ENCODE data around the gene C10orf67.

Gene C10orf67

DNA sequence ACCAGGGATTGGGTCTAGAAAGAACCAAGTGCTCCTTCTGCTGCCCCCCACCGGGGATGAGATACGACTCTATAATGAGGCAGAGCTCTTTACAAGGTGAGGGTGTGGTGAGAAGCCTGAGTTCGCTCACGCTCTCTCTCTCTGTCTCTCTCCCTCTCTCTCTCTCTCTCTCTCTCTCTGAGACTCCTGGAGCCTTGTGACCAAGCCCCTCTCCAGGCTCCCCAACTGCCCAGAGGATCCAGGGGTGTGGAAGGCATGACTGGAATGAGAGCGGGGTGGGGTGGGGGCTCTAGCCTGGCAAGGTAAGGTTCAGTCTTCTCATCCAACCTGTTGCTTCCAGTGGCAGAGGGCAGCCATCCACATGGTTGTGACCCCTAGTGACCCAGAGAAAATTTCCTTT, 155.6 kb downstream of the C10orf67 start:
- no peak overlapping the region for H3K4me3 ChIP-seq (ENCODE audit: low read length)
- no peaks in the 10 kb centered on the region for H3K4me1 ChIP-seq (ENCODE audit: control insufficient read depth, low read length)
- H3K36me3 ChIP-seq (ENCODE audit: control insufficient read depth, low read length) = no peaks in the 10 kb centered on the region
- H3K9me3 ChIP-seq (ENCODE audit: control insufficient read depth, insufficient read depth, low read length) = no peaks in the 10 kb centered on the region
- no peak overlapping the region for H3K27ac ChIP-seq (ENCODE audit: low read depth, low read length)
- H3K9me2 ChIP-seq (replicated peaks; ENCODE audit: control insufficient read depth, low read length) = no peaks in the 10 kb centered on the region
- H3K27me3 ChIP-seq (ENCODE audit: control insufficient read depth, low read length) = 0 out of 2 replicates have a peak, but pooled peaks cover 2% of the 10 kb centered on the region
- no peaks in the 10 kb centered on the region for H3K79me2 ChIP-seq (ENCODE audit: control insufficient read depth, low read length)
- no peaks in the 10 kb centered on the region for H3F3A ChIP-seq (ENCODE audit: control insufficient read depth, insufficient read depth)
- H4K20me1 ChIP-seq (ENCODE audit: control insufficient read depth, insufficient read depth, low read depth, low read length) = no peaks in the 10 kb centered on the region
- no peak overlapping the region for H3K4me2 ChIP-seq (ENCODE audit: low read length)
- no peak for TF ChIP-seq EZH2phosphoT487 (IDR thresholded peaks at IDR 0.05; ENCODE audit: borderline replicate concordance, low read length)
- TF ChIP-seq, protein P1, sequence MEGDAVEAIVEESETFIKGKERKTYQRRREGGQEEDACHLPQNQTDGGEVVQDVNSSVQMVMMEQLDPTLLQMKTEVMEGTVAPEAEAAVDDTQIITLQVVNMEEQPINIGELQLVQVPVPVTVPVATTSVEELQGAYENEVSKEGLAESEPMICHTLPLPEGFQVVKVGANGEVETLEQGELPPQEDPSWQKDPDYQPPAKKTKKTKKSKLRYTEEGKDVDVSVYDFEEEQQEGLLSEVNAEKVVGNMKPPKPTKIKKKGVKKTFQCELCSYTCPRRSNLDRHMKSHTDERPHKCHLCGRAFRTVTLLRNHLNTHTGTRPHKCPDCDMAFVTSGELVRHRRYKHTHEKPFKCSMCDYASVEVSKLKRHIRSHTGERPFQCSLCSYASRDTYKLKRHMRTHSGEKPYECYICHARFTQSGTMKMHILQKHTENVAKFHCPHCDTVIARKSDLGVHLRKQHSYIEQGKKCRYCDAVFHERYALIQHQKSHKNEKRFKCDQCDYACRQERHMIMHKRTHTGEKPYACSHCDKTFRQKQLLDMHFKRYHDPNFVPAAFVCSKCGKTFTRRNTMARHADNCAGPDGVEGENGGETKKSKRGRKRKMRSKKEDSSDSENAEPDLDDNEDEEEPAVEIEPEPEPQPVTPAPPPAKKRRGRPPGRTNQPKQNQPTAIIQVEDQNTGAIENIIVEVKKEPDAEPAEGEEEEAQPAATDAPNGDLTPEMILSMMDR (IDR thresholded peaks at IDR 0.05; ENCODE audit: low read depth, low read length, poor library complexity, severe bottlenecking) = no peak

DNA sequence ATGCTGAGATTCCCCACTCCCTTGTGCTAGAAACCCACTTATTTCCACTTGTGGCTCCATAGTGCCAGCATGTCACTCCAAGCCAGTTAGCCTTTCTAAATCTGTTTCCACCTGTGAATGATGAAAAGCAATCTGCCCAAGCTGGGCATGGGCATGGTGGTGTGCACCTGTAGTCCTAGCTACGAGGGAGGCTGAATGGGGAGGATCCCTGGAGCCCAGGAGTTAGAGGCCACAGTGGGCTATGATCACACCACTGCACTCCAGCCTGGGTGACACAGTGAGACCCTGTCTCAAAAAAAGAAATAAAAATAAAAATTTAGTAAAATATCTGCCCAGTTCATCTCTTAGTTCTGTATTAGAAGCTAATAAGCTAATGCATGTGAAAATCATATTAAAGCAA, 157.4 kb downstream of the C10orf67 start:
- TF ChIP-seq, protein P1 (IDR thresholded peaks at IDR 0.05; ENCODE audit: low read depth, low read length, poor library complexity, severe bottlenecking) = no peak
- TF ChIP-seq EZH2phosphoT487 (IDR thresholded peaks at IDR 0.05; ENCODE audit: borderline replicate concordance, low read length) = no peak
- H4K20me1 ChIP-seq (ENCODE audit: control insufficient read depth, insufficient read depth, low read depth, low read length) = no peaks in the 10 kb centered on the region
- no peaks in the 10 kb centered on the region for H3F3A ChIP-seq (ENCODE audit: control insufficient read depth, insufficient read depth)
- H3K4me2 ChIP-seq (ENCODE audit: low read length) = no peak overlapping the region
- H3K27ac ChIP-seq (ENCODE audit: low read depth, low read length) = no peak overlapping the region
- 0 out of 2 replicates have a peak, but pooled peaks cover 2% of the 10 kb centered on the region for H3K27me3 ChIP-seq (ENCODE audit: control insufficient read depth, low read length)
- no peaks in the 10 kb centered on the region for H3K4me1 ChIP-seq (ENCODE audit: control insufficient read depth, low read length)
- no peaks in the 10 kb centered on the region for H3K9me3 ChIP-seq (ENCODE audit: control insufficient read depth, insufficient read depth, low read length)
- H3K4me3 ChIP-seq (ENCODE audit: low read length) = no peak overlapping the region
- H3K79me2 ChIP-seq (ENCODE audit: control insufficient read depth, low read length) = no peaks in the 10 kb centered on the region
- H3K36me3 ChIP-seq (ENCODE audit: control insufficient read depth, low read length) = no peaks in the 10 kb centered on the region
- H3K9me2 ChIP-seq (replicated peaks; ENCODE audit: control insufficient read depth, low read length) = no peaks in the 10 kb centered on the region

DNA sequence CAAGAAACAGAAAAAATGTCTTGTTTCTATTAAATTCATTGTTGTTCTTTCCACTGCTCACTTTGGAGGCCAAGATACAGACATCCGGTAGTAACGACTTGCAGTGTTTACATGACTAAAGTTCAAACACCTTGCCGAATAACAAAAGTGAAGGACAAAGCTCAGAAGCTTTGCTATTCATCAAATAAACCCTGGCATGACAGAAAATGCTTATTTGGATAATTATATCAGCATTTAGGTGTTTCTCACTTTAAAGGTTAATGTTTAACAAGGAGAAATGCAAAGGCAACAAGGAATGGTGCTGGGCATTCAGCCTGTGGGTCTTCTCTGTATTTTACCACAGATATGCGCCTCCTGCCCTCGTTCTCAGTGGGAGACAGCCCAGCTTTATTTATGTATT, 157.9 kb downstream of the C10orf67 start:
- H3K27me3 ChIP-seq (ENCODE audit: control insufficient read depth, low read length) = 0 out of 2 replicates have a peak, but pooled peaks cover 2% of the 10 kb centered on the region
- no peaks in the 10 kb centered on the region for H3K9me3 ChIP-seq (ENCODE audit: control insufficient read depth, insufficient read depth, low read length)

More for the DNA sequence above, 157.9 kb downstream of the C10orf67 start:
- Histone ChIP-seq H3K9me2 (replicated peaks; ENCODE audit: control insufficient read depth, low read length) (no peaks in the 10 kb centered on the region), H3K27ac (ENCODE audit: low read depth, low read length) (no peak overlapping the region), H4K20me1 (ENCODE audit: control insufficient read depth, insufficient read depth, low read depth, low read length) (no peaks in the 10 kb centered on the region), H3K36me3 (ENCODE audit: control insufficient read depth, low read length) (no peaks in the 10 kb centered on the region), H3K4me1 (ENCODE audit: control insufficient read depth, low read length) (no peaks in the 10 kb centered on the region), H3K4me2 (ENCODE audit: low read length) (no peak overlapping the region), H3F3A (ENCODE audit: control insufficient read depth, insufficient read depth) (no peaks in the 10 kb centered on the region), H3K79me2 (ENCODE audit: control insufficient read depth, low read length) (no peaks in the 10 kb centered on the region), H3K4me3 (ENCODE audit: low read length) (no peak overlapping the region)
- TF ChIP-seq, protein P1 (IDR thresholded peaks at IDR 0.05; ENCODE audit: low read depth, low read length, poor library complexity, severe bottlenecking) = no peak
- no peak for TF ChIP-seq EZH2phosphoT487 (IDR thresholded peaks at IDR 0.05; ENCODE audit: borderline replicate concordance, low read length)
